GM12872 (cell line): Measurements from ENCODE around the gene GASK1A.

Experiments
- CTCF ChIP-seq: IDR thresholded peaks from 3 replicates; pipeline ENCODE4 v1.5.1; 2011; ENCODE audit warnings: low read depth, mild to moderate bottlenecking, low read length, moderate library complexity; ENCODE audit not compliant: insufficient read depth

Gene GASK1A

GRCh38 chr3:43096761-43097160 lies 117.7 kb downstream of the GASK1A start:
- TF ChIP-seq CTCF: no peak

GRCh38 chr3:43097400-43098080 lies 118.4 kb downstream of the GASK1A start:
- no peak for TF ChIP-seq CTCF

GRCh38 chr3:43098761-43099160 lies 119.7 kb downstream of the GASK1A start:
- TF ChIP-seq CTCF: no peak

- TF ChIP-seq CTCF: no peak
Measured at GRCh38 chr3:43102773-43103480, 123.8 kb downstream of the GASK1A start.

GRCh38 chr3:43104039-43104438 lies 124.9 kb downstream of the GASK1A start:
- no peak for TF ChIP-seq CTCF

GRCh38 chr3:43104660-43105595 lies 125.8 kb downstream of the GASK1A start:
- TF ChIP-seq CTCF: no peak
